B cell (primary cell): ENCODE measurements around the gene ZFP62.

Source experiments
- EZH2 ChIP-seq: IDR thresholded peaks from 2 replicates; pipeline ENCODE4 v1.6.1; 2012; ENCODE audit warnings: borderline replicate concordance, low read depth, mild to moderate bottlenecking, moderate library complexity, low read length; ENCODE audit not compliant: insufficient read depth, poor library complexity, severe bottlenecking
- TF ChIP-seq, protein P1 (sequence below): fragments of 200-600 bp; IDR thresholded peaks from one replicate; pipeline ENCODE4 v1.8.0; 2022; ENCODE audit warnings: antibody characterized with exemption, mild to moderate bottlenecking

DNA sequence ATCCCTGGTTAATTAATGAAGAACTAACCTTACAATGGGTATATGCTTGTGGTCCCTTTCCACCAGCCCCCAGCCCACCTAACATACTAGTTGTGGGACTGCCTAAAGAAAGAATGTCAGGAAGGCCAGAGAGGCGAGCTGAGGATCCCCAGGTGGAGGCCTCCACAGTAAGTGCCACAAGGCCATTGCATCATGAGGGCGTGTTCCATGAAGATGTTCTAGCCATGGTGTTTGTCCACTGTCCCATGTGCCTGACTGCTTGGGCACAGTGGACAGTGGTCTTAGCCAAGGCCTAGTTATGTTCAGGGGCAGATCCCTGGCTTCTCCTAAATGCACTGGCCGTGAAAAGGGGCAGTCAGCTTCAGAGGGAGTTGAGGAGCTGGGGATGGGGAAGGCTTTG, 21.1 kb downstream of the ZFP62 start:
- TF ChIP-seq, protein P1, sequence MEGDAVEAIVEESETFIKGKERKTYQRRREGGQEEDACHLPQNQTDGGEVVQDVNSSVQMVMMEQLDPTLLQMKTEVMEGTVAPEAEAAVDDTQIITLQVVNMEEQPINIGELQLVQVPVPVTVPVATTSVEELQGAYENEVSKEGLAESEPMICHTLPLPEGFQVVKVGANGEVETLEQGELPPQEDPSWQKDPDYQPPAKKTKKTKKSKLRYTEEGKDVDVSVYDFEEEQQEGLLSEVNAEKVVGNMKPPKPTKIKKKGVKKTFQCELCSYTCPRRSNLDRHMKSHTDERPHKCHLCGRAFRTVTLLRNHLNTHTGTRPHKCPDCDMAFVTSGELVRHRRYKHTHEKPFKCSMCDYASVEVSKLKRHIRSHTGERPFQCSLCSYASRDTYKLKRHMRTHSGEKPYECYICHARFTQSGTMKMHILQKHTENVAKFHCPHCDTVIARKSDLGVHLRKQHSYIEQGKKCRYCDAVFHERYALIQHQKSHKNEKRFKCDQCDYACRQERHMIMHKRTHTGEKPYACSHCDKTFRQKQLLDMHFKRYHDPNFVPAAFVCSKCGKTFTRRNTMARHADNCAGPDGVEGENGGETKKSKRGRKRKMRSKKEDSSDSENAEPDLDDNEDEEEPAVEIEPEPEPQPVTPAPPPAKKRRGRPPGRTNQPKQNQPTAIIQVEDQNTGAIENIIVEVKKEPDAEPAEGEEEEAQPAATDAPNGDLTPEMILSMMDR: no peak
- no peak for TF ChIP-seq EZH2
